GM23338 (cell line): ENCODE results near the gene CDR2. TPM values are rescaled to one million over a fixed set of nuclear protein-coding genes. Genes with fewer than 3 reads are reported as not detected.

Experiments
- ATAC-seq: fragments of 200-7000 bp; cut with Tn5 transposase; 3 replicates; pipeline ENCODE4 v1.9.1; 2020
- DNase-seq: peaks from one replicate; pipeline ENCODE4 v3.0.0-alpha.2; 2015; ENCODE audit warnings: low spot score
- H2AFZ ChIP-seq: fragments of 200-600 bp; sonication (generic); 2 replicates; pipeline ENCODE4 v1.8.0; 2016; ENCODE audit warnings: antibody characterized with exemption, mild to moderate bottlenecking, moderate library complexity
- H3F3A ChIP-seq: fragments of 200-600 bp; sonication (generic); replicated peaks from 2 replicates; pipeline ENCODE4 v1.8.0; 2017; ENCODE audit warnings: antibody characterized with exemption, mixed run types, low read depth
- H3K27ac ChIP-seq: fragments of 200-600 bp; sonication (generic); 2 replicates; pipeline ENCODE4 v1.6.1; 2016; ENCODE audit warnings: low read depth
- H3K27me3 ChIP-seq: fragments of 200-600 bp; sonication (generic); 2 replicates; pipeline ENCODE4 v1.8.0; 2016; ENCODE audit warnings: mild to moderate bottlenecking, mixed run types, moderate library complexity; ENCODE audit not compliant: insufficient read depth
- H3K36me3 ChIP-seq: fragments of 200-600 bp; sonication (generic); 2 replicates; pipeline ENCODE4 v1.8.0; 2016; ENCODE audit warnings: mild to moderate bottlenecking; ENCODE audit not compliant: insufficient read depth
- H3K4me1 ChIP-seq: fragments of 200-600 bp; sonication (generic); 2 replicates; pipeline ENCODE4 v1.8.0; 2016; ENCODE audit warnings: mild to moderate bottlenecking, moderate library complexity; ENCODE audit not compliant: insufficient read depth
- H3K4me2 ChIP-seq: fragments of 200-600 bp; sonication (generic); 2 replicates; pipeline ENCODE4 v1.7.1; 2017; ENCODE audit warnings: mixed run types
- H3K4me3 ChIP-seq: fragments of 200-600 bp; sonication (generic); 2 replicates; pipeline ENCODE4 v1.6.1; 2016; ENCODE audit warnings: mixed run types
- H3K79me2 ChIP-seq: fragments of 200-600 bp; sonication (generic); replicated peaks from 2 replicates; pipeline ENCODE4 v1.8.0; 2017; ENCODE audit warnings: mild to moderate bottlenecking; ENCODE audit not compliant: insufficient read depth
- H3K9me2 ChIP-seq: fragments of 200-600 bp; sonication (generic); 2 replicates; pipeline ENCODE4 v1.8.0; 2017; ENCODE audit not compliant: insufficient read depth
- H4K20me1 ChIP-seq: fragments of 200-600 bp; sonication (generic); replicated peaks from 2 replicates; pipeline ENCODE4 v1.8.0; 2017; ENCODE audit warnings: mild to moderate bottlenecking; ENCODE audit not compliant: insufficient read depth
- H3K27ac Mint-ChIP-seq: 2 replicates; pipeline ENCODE4 v1.8.0; 2020; ENCODE audit warnings: inconsistent platforms, mild to moderate bottlenecking, moderate library complexity, mixed read lengths
- H3K27me3 Mint-ChIP-seq: 3 replicates; pipeline ENCODE4 v1.8.0; 2022; ENCODE audit warnings: low read depth, mild to moderate bottlenecking, moderate library complexity, mixed read lengths, inconsistent platforms; ENCODE audit not compliant: insufficient read depth, poor library complexity
- H3K36me3 Mint-ChIP-seq: 3 replicates; pipeline ENCODE4 v1.8.0; 2021; ENCODE audit warnings: low read depth, mild to moderate bottlenecking, inconsistent platforms, moderate library complexity, mixed read lengths
- H3K4me1 Mint-ChIP-seq: 3 replicates; pipeline ENCODE4 v1.8.0; 2020; ENCODE audit warnings: mild to moderate bottlenecking, inconsistent platforms, mixed read lengths
- H3K4me3 Mint-ChIP-seq: 3 replicates; pipeline ENCODE4 v1.8.0; 2021; ENCODE audit warnings: moderate library complexity, mild to moderate bottlenecking, inconsistent platforms, mixed read lengths
- H3K9me3 Mint-ChIP-seq: 3 replicates; pipeline ENCODE4 v1.8.0; 2020; ENCODE audit warnings: moderate library complexity, mild to moderate bottlenecking, inconsistent platforms, mixed read lengths
- CREB1 ChIP-seq: fragments of 250-450 bp; sonication (Bioruptor Pico); IDR thresholded peaks from 2 replicates; pipeline ENCODE4 v1.5.0; 2020; ENCODE audit warnings: low read depth, mild to moderate bottlenecking, moderate library complexity
- ETS1 ChIP-seq: IDR thresholded peaks from 2 replicates; pipeline ENCODE4 v1.6.1; 2016; ENCODE audit warnings: antibody characterized with exemption
- EZH2 ChIP-seq: fragments of 200-600 bp; sonication (generic); IDR thresholded peaks from one replicate; pipeline ENCODE4 v1.8.0; 2017; ENCODE audit warnings: antibody characterized with exemption, mild to moderate bottlenecking, low read depth; ENCODE audit not compliant: unreplicated experiment
- EZH2phosphoT487 ChIP-seq: fragments of 200-600 bp; sonication (generic); IDR thresholded peaks from one replicate; pipeline ENCODE4 v1.8.1; 2018; ENCODE audit warnings: antibody characterized with exemption; ENCODE audit not compliant: unreplicated experiment
- JUNB ChIP-seq: IDR thresholded peaks from one replicate; pipeline ENCODE4 v1.6.1; 2016; ENCODE audit warnings: antibody characterized with exemption; ENCODE audit not compliant: unreplicated experiment
- NANOG ChIP-seq: IDR thresholded peaks from 2 replicates; pipeline ENCODE4 v1.6.1; 2016; ENCODE audit warnings: antibody characterized with exemption, borderline replicate concordance
- POLR2AphosphoS5 ChIP-seq: IDR thresholded peaks from 2 replicates; pipeline ENCODE4 v1.6.1; 2016; ENCODE audit warnings: antibody characterized with exemption, low read depth
- REST ChIP-seq: IDR thresholded peaks from one replicate; pipeline ENCODE4 v1.6.1; 2018; ENCODE audit warnings: antibody characterized with exemption; ENCODE audit not compliant: unreplicated experiment
- STAT1 ChIP-seq: IDR thresholded peaks from one replicate; pipeline ENCODE4 v1.6.1; 2016; ENCODE audit warnings: antibody characterized with exemption; ENCODE audit not compliant: unreplicated experiment
- ZNF331 ChIP-seq: fragments of 250-450 bp; sonication (Bioruptor Pico); IDR thresholded peaks from 2 replicates; pipeline ENCODE4 v1.5.0; 2020; ENCODE audit warnings: low read depth, mild to moderate bottlenecking, moderate library complexity
- ZNF462 ChIP-seq: fragments of 250-450 bp; sonication (Bioruptor Pico); IDR thresholded peaks from 2 replicates; pipeline ENCODE4 v1.5.0; 2020; ENCODE audit warnings: mild to moderate bottlenecking, moderate library complexity
- polyA plus RNA-seq: library from polyadenylated mRNA; unstranded; fragments of >200 nt; fragmentation: Nextera tagmentation; extraction: Ambion mirVana; gene quantifications from 2 replicates; pipeline ENCODE4 v1.2.1, GENCODE V29; 2016
- total RNA-seq: library from RNA; depleted of rRNA; stranded (reverse); fragments of >200 nt; shearing (Covaris generic); gene quantifications from 2 replicates; pipeline ENCODE4 v1.2.3, GENCODE V29; 2014

CDR2 gene
- total and polyA plus RNA-seq, 2 experiments from 2014 or later: 17.7 to 39.3 TPM

GRCh38 chr16:22397931-22398330 lies 23.5 kb upstream of the CDR2 start:
- no peak overlapping the region for H3K4me3 ChIP-seq
- TF ChIP-seq ETS1 (no peak), EZH2 (no peak), NANOG (no peak), JUNB (no peak), REST (no peak), POLR2AphosphoS5 (no peak), ZNF462 (CRISPR knock-in tag) (no peak), ZNF331 (no peak), STAT1 (no peak), CREB1 (no peak), EZH2phosphoT487 (no peak)
- Mint-ChIP-seq H3K4me1 (peaks cover 2% of the 10 kb centered on the region; the same call in 1 of the 3 replicates), H3K9me3 (no peaks in the 10 kb centered on the region), H3K4me3 (no peak overlapping the region), H3K36me3 (no peaks in the 10 kb centered on the region), H3K27ac (no peak overlapping the region), H3K27me3 (peaks cover 3% of the 10 kb centered on the region)
- no peaks in the 10 kb centered on the region for H3K9me2 ChIP-seq
- H3K4me1 ChIP-seq: no peaks in the 10 kb centered on the region
- H3K36me3 ChIP-seq: no peaks in the 10 kb centered on the region
- H3K27ac ChIP-seq: no peak overlapping the region; the same call in 1 of the 2 replicates
- H3K27me3 ChIP-seq: no peaks in the 10 kb centered on the region
- H4K20me1 ChIP-seq: no peaks in the 10 kb centered on the region
- no peak overlapping the region for H3K4me2 ChIP-seq
- DNase-seq: no peak
- no peak overlapping the region for H2AFZ ChIP-seq
- no peak for ATAC-seq
- H3K79me2 ChIP-seq: no peaks in the 10 kb centered on the region
- H3F3A ChIP-seq: no peaks in the 10 kb centered on the region
